Kidney glomerular epithelial cell (primary cell): Measurements from ENCODE around the gene TTC9.

ENCODE experiments used
- DNase-seq: peaks from one replicate; lab custom pipeline; 2025; lab: John Stamatoyannopoulos, UW

TTC9 gene

DNA sequence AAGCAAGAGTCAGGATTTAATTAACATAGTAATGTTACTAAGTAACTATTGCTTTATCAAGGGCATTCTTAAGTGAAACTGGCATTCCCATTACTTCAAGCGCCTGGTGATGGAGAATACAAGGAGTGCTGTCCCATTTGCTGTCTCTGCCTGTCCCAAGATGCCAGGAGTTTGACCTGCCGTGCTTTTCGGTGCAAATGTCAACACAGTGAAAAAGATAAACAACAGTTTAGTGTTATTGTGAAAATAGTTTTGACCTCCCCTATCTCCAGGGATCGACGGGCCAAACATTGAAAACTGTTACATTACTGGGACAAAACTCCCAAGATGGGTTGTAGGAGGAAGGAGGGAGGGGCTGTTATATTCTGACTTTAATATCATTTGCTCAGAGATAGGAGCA is 74.8 kb downstream of the TTC9 start:
- no peak for DNase-seq

DNA sequence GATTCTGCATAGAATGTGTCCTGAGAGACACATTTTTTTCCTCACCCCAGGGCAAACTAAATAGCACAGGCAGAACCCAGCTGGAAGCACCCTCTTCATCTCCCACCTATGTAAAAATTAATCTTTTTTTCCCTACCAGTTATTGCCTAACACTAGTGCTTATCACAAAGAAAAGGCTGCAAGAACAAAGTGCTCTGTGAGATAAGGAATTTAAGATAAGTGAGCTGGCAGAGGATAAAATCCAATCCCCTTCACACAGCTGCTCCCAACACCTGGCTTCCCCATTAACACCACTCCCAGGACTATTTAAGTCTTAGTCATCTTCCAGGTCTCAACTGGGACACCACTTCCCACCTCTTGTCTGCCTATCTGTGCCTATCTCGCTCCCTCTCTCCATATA is 75.2 kb downstream of the TTC9 start:
- no peak for DNase-seq

DNA sequence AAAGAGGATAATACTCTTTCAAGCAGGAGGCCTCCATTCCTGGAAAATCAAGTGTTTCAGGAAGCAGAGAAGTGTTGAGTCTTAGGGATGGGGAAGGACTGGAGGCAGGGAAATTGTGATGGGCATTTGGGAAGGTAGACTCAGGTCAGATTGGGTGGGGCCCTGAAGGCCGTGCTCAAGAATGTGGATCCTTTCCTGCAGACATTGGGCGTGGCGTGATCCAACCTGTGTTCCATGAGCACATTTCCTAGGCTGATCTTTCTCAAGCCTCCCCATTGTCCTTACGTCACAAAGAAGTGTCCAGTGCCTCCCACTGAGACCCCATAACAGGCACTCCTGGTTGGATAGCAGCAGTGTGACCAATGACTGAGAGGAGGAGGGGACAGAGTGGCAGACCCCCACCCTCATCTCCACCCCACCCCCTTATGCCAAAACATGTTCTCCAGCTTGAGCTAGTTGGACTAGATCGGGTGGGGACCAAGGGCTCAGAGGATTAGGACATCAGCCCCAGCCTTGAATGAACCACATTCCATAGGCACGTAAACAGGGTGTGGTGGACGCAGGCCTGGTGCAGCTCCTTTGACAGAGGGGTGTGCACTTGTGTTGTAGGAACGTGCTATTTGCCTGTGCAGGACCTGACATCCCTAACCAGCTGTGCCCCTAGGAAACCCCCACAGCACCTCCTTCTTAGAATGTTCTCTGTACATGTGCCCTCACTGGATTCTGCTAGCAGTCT is 76.8 kb downstream of the TTC9 start:
- no peak for DNase-seq

DNA sequence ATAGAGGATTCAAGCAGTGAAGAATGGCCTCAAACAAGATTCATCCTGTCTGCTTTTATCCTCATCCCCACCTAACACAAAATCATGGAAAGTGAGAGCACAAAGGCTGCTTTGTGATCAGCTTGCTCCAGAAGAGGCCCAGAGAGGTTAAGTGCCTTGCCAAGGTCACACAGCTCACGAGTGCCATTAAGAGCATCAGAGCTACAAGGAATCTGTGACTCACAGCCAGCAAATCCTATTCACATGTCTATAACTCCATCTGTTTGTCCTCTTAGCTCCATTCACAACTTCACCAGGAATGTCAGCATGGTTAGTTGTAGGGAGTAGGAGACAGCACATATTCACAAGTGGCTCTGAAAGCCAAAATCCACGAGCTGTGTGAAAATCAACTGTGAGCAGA is 79.8 kb downstream of the TTC9 start:
- DNase-seq = no peak

DNA sequence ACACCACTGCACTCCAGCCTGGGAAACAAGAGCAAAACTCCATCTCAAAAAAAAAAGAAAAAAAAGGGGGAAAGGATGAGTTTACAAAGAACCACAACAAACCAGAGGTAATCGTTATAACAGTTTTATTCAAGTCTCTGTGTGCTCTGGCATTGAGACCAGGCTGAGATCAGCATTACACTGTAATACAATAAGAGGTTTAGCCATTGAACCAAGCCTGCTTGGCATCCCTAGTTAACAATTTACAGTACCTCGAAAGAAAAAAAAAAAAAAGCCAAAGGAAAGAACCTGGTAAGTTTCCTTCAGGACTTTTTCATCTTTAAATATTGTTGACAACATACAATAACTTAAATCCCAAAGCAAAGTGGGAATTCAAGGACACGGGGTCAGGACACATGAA is 80.7 kb downstream of the TTC9 start:
- peak; percentile 43 for DNase-seq

- DNase-seq = no peak
Observed at GRCh38 chr14:70723276-70723675, 81.6 kb downstream of the TTC9 start.

DNA sequence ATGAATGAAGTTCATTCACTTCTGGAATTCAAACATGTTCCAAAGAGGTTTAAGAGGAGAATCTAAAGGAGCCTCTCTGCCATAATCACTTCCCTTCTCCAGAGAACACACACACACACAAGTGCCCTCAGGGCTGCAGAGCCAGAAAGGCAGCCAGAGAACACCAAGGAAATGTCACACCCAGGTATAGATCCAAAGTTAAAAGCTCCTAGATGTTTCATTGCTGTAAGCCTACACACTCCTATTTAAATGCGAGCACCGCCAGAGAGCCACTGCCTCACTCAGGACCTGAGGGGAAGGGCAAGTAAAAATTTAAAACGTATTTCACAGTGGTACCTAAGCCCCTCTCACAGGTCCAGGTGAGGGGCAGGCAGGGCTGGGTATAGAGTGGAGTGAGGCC is 82.4 kb downstream of the TTC9 start:
- DNase-seq = no peak

- DNase-seq = no peak
Observed at GRCh38 chr14:70724944-70725343, 83.2 kb downstream of the TTC9 start.
